Cardiac fibroblast (primary cell): ENCODE measurements around the gene KATNBL1.
"Not testable (repeated sequence)": the region's sequence is repeated elsewhere in the genome, so short reads cannot be mapped to it uniquely, and the experiment has no call there.

Experiments
- DNase-seq, 2 donors: peaks; one replicate each; pipeline versions ENCODE4 v3.0.0 to v3.0.0-alpha.2; 2010; ENCODE audit warnings: low read depth in 2 of 2
- H3K4me3 ChIP-seq, 2 donors: replicated peaks in 1 of 2; 1 replicate in 1 of 2; 2 replicates in 1 of 2; pipeline ENCODE4 v1.5.1; 2011; ENCODE audit warnings: low read depth in 2 of 2, low read length in 2 of 2, mild to moderate bottlenecking in 2 of 2, moderate library complexity in 1 of 2
- TF ChIP-seq, protein P1 (sequence below): IDR thresholded peaks from one replicate; pipeline ENCODE4 v1.5.1; 2011; ENCODE audit warnings: low read depth, mild to moderate bottlenecking, low read length, inconsistent platforms

Gene KATNBL1

DNA sequence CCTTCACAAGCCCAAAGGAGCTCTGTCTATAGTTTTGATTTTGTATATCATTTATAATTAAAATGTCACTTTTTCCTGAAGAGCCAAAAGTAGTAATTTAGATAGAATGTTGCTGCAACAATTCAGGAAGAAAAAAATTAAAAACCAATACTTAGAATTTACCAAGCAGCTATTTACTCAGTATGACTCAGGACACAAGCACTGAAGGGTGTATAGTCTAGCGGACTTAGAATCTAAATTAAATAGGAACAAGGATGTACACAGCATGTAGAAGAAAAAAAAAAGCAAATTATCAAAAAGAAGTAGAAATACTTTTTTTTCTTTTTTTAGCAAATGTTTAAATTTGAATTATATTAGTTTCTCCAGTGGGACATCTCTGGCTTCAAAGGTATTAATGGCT lies 76.4 kb downstream of the KATNBL1 start:
- TF ChIP-seq, protein P1, sequence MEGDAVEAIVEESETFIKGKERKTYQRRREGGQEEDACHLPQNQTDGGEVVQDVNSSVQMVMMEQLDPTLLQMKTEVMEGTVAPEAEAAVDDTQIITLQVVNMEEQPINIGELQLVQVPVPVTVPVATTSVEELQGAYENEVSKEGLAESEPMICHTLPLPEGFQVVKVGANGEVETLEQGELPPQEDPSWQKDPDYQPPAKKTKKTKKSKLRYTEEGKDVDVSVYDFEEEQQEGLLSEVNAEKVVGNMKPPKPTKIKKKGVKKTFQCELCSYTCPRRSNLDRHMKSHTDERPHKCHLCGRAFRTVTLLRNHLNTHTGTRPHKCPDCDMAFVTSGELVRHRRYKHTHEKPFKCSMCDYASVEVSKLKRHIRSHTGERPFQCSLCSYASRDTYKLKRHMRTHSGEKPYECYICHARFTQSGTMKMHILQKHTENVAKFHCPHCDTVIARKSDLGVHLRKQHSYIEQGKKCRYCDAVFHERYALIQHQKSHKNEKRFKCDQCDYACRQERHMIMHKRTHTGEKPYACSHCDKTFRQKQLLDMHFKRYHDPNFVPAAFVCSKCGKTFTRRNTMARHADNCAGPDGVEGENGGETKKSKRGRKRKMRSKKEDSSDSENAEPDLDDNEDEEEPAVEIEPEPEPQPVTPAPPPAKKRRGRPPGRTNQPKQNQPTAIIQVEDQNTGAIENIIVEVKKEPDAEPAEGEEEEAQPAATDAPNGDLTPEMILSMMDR: no peak
- DNase-seq: no peak
- no peak overlapping the region for H3K4me3 ChIP-seq

DNA sequence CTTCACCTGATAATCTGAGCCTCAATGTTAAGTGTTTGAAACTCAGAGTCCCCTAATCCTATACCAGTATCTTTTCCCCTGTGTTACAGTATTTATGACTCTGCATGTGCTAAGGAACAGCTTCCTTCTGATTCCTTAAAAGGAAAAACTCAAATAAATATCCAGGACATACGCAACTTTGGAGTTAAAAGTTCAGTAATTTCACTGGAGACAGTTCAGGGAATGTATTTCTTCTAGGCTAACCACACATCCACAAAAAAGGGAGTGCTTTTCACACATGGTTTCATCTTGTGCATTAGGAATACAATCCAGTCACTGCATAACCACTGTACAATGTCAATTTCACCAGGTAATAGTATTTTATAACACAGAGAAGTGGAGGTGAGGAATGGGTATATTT lies 77.0 kb downstream of the KATNBL1 start:
- TF ChIP-seq, protein P1: no peak
- no peak for DNase-seq
- no peak overlapping the region for H3K4me3 ChIP-seq

DNA sequence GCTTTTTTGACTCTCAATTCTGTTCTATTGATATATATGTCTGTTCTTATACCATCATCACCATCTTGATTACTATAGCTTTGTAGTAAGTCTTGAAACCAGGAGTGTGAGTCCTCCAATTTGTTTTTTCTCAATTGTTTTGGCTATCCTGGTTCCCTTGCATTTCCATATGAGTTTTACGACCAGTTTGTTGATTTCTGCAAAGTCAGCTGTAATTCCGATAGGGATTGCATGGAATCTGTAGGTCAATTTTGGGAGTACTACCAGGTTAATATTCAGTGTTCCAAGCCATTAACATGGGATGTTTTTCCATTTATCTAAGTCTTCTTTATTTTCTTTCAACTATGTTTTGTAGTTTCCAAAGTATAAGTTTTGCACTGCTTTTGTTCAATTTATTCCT lies 81.0 kb downstream of the KATNBL1 start:
- no peak for DNase-seq
- TF ChIP-seq, protein P1: no peak
- no peak overlapping the region for H3K4me3 ChIP-seq

DNA sequence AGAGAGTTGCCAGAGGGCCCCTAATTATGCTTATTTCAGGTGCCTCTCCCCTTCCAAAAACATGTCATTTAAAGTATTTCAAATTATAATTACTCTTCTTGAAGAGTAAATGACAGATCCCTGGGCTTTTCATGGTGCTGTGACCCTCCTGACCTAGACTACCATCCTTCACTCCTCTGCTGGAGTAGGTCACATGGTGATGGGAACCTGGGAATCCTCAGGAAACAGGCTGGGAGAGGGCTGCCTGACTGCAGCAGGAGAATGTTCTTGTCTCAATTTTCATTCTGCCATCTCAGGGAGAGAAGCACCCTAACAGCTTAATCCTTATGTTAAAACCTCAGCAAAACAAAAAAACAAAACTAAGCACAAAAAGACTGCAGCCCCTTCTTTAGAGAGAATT lies 83.4 kb downstream of the KATNBL1 start:
- TF ChIP-seq, protein P1: no peak
- no peak overlapping the region for H3K4me3 ChIP-seq
- DNase-seq: no peak

DNA sequence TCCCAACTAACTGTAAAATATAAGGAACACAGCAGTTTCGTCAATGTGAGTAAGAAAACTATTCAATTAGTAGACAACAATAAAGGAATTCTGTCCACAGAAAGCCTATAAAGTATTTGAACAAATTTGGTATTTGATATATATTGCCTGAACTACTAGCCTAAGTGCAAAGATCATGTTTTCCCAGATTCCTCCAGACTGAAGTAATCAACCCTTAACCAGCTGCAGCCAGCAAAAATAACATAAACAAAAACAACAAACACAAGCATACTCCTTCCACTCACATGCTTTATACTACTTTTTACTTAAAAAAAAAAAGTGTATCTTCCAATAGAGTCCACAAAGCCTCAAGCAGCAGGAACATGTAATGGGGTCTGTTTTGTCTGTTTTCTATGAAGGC lies 84.0 kb downstream of the KATNBL1 start:
- DNase-seq: no peak
- TF ChIP-seq, protein P1: no peak
- no peak overlapping the region for H3K4me3 ChIP-seq

DNA sequence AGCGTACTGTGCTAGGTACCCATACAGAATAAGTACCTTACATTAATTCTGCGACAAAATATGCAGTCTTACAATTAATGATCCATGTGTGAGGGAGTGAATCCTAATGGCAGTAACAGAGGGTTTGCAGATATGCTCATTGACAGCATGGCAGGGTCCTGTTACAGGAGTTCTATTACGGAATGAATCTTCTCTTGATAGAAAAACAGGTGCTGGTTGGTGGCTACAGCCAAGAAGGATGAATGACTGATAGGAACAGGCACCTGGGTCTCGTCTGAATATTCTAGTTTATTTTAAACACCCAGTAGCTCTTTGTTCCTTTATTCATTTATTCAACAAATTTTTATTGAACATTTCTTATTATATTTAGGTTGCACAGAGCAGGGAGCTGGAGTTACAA lies 85.2 kb downstream of the KATNBL1 start:
- no peak for DNase-seq
- TF ChIP-seq, protein P1: no peak
- H3K4me3 ChIP-seq: no peak overlapping the region

DNA sequence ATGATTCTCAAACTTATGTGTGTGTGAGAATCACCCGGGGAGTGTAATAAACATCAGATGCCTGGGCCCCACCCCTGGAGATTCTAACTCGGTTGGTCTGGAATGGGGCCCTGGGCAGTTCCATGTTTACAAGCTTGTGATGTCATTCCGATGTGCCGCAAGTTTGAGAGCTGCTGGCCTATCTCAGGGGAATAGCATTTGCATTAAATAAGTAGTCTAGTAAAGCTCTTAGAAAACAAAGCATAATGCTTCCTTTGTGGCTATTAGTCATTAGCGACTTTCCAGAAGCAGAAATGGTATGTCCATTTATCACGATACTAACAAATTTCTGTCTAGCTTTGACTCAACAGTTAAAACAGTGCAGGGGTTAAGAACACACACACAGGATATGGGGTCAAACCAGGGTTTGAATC lies 87.1 kb downstream of the KATNBL1 start:
- peak; percentile 81 to 96 for DNase-seq

DNA sequence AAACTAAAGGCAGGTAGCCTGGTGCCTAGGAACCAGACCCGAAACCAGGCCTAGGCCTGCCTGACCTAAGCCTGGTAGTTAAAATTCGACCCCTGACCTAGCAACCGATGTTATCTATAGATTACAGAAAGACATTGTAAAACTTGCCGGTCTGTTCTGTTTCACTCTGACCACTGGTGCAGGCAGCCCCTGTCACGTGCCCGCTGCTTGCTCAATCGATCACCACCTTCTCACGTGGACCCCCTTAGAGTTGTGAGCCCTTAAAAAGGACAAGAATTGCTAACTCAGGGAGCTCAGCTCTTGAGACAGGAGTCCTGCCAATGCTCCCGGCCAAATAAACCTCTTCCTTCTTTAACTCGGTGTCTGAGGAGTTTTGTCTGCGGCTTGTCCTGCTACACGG lies 88.1 kb downstream of the KATNBL1 start:
- not testable (repeated sequence) for DNase-seq, H3K4me3 ChIP-seq

More for the DNA sequence above, 87.1 kb downstream of the KATNBL1 start:
- TF ChIP-seq, protein P1: no peak
- no peak overlapping the region for H3K4me3 ChIP-seq

DNA sequence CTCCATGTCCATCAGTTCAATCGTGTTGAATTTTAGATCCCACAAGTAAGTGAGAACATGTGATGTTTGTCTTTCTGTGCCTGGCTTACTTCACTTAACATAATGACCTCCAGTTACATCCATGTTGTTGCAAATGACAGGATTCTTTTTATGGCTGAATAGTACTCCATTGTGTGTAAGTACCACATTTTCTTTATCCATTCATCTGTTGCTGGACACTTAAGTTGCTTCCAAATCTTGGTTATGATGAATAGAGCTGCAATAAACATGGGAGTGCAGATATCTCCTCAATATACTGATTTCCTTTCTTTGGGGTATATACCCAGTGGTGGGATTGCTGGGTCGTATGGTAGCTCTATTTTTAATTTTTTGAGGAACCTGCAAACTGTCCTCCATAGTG lies 89.5 kb downstream of the KATNBL1 start:
- not testable (repeated sequence) for H3K4me3 ChIP-seq, DNase-seq
